ENCODE measurements around the gene ITPR1.

GRCh38 chr3:4565809-4566501, 72.8 kb downstream of the ITPR1 start:
- TF ChIP-seq, protein P1, sequence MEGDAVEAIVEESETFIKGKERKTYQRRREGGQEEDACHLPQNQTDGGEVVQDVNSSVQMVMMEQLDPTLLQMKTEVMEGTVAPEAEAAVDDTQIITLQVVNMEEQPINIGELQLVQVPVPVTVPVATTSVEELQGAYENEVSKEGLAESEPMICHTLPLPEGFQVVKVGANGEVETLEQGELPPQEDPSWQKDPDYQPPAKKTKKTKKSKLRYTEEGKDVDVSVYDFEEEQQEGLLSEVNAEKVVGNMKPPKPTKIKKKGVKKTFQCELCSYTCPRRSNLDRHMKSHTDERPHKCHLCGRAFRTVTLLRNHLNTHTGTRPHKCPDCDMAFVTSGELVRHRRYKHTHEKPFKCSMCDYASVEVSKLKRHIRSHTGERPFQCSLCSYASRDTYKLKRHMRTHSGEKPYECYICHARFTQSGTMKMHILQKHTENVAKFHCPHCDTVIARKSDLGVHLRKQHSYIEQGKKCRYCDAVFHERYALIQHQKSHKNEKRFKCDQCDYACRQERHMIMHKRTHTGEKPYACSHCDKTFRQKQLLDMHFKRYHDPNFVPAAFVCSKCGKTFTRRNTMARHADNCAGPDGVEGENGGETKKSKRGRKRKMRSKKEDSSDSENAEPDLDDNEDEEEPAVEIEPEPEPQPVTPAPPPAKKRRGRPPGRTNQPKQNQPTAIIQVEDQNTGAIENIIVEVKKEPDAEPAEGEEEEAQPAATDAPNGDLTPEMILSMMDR (IDR thresholded peaks at IDR 0.05; ENCODE audit: low read length) = no peak
- TF ChIP-seq EZH2 (IDR thresholded peaks at IDR 0.05; ENCODE audit: borderline replicate concordance, low read length) = no peak
